ENCODE data around the gene VPS13D.

VPS13D gene

GRCh38 chr1:12473596-12474362 is 243.9 kb downstream of the VPS13D start:
- DNase-seq = no peak

- no peak for DNase-seq
These were observed 245.3 kb downstream of the VPS13D start for GRCh38 chr1:12475101-12475500.

- DNase-seq = peak; percentile 47
These were observed 245.7 kb downstream of the VPS13D start for GRCh38 chr1:12475530-12475934.

- no peak for DNase-seq
These were observed 246.1 kb downstream of the VPS13D start for GRCh38 chr1:12475947-12476346.

GRCh38 chr1:12477314-12477713 is 247.5 kb downstream of the VPS13D start:
- DNase-seq = no peak

GRCh38 chr1:12477936-12478611 is 248.2 kb downstream of the VPS13D start:
- no peak for DNase-seq

GRCh38 chr1:12478612-12478985 is 248.8 kb downstream of the VPS13D start:
- no peak for DNase-seq

- DNase-seq = no peak
These were observed 249.5 kb downstream of the VPS13D start for GRCh38 chr1:12479311-12479710.

GRCh38 chr1:12480041-12480440 is 250.2 kb downstream of the VPS13D start:
- no peak for DNase-seq

GRCh38 chr1:12480748-12481362 is 251.0 kb downstream of the VPS13D start:
- no peak for DNase-seq

- no peak for DNase-seq
These were observed 252.1 kb downstream of the VPS13D start for GRCh38 chr1:12481928-12482327.

GRCh38 chr1:12482988-12483387 is 253.2 kb downstream of the VPS13D start:
- no peak for DNase-seq

GRCh38 chr1:12485231-12486058 is 255.6 kb downstream of the VPS13D start:
- no peak for DNase-seq

- no peak for DNase-seq
These were observed 256.2 kb downstream of the VPS13D start for GRCh38 chr1:12486059-12486341.

- DNase-seq = no peak
These were observed 256.7 kb downstream of the VPS13D start for GRCh38 chr1:12486401-12487005.

- no peak for DNase-seq
These were observed 257.7 kb downstream of the VPS13D start for GRCh38 chr1:12487520-12487919.

GRCh38 chr1:12488666-12489354 is 259.0 kb downstream of the VPS13D start:
- DNase-seq = no peak

GRCh38 chr1:12490532-12491142 is 260.8 kb downstream of the VPS13D start:
- no peak for DNase-seq

GRCh38 chr1:12491656-12492055 is 261.8 kb downstream of the VPS13D start:
- DNase-seq = no peak

- DNase-seq = no peak
These were observed 265.9 kb downstream of the VPS13D start for GRCh38 chr1:12495725-12496124.

- no peak for DNase-seq
These were observed 266.5 kb downstream of the VPS13D start for GRCh38 chr1:12496154-12496961.
